ENCODE results near the gene HSD17B13. TPM values are rescaled to one million over a fixed set of nuclear protein-coding genes. Genes with fewer than 3 reads are reported as not detected.
"Not testable (repeated sequence)": the region's sequence is repeated elsewhere in the genome, so short reads cannot be mapped to it uniquely, and the experiment has no call there.

The HSD17B13 gene
- total RNA-seq, 4 donors from 2014 or later: 0.65 to 20.3 (median 4.1) TPM

DNA sequence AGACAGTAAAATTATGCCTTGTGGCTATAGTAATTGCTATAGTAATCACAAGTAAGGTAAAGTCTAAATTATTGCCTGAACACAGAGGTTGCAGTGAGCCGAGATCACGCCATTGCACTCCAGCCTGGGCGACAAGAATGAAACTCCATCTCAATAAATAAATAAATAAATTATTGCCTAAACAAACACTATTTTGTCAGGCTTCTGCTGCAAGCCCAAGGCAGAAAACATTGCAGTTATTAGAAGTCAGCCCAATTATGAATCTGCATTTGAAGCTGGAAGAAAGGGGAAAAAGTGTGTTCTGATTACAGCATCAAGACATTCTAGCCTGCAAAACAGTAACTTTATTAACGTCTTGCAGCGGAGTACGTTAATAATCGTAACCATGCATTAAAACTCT is 17.1 kb downstream of the HSD17B13 start:
- DNase-seq (ENCODE audit: low spot score) (no peak), ATAC-seq (ENCODE audit: low FRiP score) (no peak)
- TF ChIP-seq, protein P1, sequence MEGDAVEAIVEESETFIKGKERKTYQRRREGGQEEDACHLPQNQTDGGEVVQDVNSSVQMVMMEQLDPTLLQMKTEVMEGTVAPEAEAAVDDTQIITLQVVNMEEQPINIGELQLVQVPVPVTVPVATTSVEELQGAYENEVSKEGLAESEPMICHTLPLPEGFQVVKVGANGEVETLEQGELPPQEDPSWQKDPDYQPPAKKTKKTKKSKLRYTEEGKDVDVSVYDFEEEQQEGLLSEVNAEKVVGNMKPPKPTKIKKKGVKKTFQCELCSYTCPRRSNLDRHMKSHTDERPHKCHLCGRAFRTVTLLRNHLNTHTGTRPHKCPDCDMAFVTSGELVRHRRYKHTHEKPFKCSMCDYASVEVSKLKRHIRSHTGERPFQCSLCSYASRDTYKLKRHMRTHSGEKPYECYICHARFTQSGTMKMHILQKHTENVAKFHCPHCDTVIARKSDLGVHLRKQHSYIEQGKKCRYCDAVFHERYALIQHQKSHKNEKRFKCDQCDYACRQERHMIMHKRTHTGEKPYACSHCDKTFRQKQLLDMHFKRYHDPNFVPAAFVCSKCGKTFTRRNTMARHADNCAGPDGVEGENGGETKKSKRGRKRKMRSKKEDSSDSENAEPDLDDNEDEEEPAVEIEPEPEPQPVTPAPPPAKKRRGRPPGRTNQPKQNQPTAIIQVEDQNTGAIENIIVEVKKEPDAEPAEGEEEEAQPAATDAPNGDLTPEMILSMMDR (IDR thresholded peaks at IDR 0.05): no peak

DNA sequence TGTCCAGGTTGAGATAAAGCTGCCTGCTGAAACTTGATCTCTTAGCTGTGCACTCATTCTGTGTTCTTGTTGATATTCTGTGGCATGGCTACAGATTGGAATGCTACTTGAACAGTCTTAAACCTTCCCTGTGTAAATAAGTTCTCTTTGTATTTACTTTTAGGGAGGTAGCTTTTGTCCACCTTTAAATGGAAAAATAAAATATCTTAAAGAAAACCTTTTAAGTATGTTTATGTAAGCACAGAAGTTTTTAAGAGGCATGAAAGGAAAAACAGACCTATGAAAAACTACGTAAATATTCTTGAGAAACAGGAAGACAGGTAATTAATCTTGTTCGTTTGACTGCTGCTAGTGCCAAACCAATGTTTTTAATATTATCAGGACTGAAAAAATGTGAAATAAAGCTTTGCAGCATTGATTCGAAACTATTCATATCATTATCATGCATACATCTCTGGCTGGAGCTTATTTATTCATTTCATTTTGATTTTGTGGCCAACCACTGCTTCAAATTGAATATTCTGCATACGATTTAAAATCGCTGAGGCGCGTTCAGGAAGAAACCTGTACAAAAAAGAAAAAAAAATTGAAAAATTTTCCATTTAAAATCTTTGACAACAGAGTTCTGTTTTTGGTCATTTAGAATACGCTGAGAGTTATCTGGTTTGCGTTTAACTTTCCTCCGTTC is 17.8 kb downstream of the HSD17B13 start:
- DNase-seq (ENCODE audit: low spot score) (no peak), ATAC-seq (ENCODE audit: low FRiP score) (peak; percentile 44)
- TF ChIP-seq, protein P1 (IDR thresholded peaks at IDR 0.05): no peak

DNA sequence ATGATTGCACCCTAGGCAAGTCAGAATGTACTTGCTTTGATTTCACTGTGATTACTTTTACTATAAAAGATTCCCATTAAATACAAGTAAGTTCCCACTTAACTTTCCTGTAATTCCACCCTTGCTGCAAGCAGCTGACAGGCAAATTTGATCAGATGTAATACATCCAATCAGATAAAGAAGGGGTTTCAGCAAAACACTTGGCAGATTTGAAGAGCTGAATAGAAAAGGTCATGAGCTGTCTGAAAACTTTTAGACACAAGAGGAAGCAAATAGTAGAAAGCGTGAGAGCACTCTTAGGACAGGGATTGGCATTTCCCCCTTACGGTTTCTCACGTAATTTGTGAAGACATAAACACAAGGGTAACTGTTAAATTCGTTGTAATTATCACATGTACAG is 22.8 kb downstream of the HSD17B13 start:
- TF ChIP-seq, protein P1 (IDR thresholded peaks at IDR 0.05): no peak
- DNase-seq (ENCODE audit: low spot score) (no peak), ATAC-seq (ENCODE audit: low FRiP score) (no peak)

DNA sequence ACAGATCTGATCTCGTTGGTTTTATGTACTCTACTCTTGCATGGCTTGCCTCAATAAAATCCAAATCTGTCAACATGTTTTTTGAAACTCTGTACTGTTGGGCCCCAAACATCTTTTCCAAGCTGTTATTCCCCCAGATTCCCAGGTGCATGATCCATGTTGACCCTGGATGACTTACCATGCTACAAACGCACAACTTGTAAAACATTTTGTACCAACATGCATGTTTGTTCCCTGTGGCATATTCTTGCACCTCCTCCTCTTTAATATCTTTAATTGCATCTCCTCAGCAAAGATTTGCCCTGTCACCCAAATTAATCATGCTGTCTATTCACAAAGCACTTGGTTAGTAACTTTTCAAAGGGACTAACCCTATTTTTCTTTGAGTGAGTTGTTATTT is 24.3 kb downstream of the HSD17B13 start:
- TF ChIP-seq, protein P1 (IDR thresholded peaks at IDR 0.05): no peak
- DNase-seq (ENCODE audit: low spot score): no peak
- ATAC-seq (ENCODE audit: low FRiP score): no peak

DNA sequence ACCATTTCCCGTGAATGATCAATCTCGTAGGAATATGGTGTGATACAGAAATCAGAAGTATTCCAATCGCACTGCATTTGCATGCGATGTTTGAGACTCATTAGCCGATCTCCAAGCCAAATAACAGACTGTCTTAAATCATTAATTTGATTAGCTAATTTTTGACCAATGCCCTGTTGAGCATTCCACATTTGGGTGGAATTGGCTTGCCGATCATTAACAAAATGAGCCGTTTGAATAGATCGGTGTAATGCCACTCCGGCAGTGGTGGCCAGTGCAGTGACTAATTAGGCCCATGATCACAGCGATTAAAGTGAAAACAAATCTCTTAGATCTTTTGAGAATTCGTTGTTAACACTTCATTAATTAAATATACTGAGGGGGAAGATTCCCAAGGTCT is 27.8 kb downstream of the HSD17B13 start:
- DNase-seq (ENCODE audit: low spot score): not testable (repeated sequence)

DNA sequence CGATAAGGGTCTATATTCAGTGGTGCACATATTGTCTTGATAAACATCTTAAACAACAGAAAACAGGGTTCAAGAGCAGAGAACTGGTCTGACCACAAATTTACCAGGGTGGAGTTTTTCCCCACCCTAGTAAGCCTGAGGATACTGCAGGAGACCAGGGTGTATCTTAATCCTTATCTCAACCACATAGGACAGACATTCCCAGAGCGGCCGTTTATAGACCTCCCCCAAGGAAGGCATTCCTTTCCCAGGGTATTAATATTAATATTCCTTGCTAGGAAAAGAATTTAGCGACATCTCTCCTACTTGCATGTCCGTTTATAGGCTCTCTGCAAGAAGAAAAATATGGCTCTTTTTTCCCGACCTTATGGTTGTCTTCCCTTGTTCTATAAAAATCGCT is 28.8 kb downstream of the HSD17B13 start:
- ATAC-seq (ENCODE audit: low FRiP score): not testable (repeated sequence)

More for the DNA sequence above, 27.8 kb downstream of the HSD17B13 start:
- ATAC-seq (ENCODE audit: low FRiP score): not testable (repeated sequence)

DNA sequence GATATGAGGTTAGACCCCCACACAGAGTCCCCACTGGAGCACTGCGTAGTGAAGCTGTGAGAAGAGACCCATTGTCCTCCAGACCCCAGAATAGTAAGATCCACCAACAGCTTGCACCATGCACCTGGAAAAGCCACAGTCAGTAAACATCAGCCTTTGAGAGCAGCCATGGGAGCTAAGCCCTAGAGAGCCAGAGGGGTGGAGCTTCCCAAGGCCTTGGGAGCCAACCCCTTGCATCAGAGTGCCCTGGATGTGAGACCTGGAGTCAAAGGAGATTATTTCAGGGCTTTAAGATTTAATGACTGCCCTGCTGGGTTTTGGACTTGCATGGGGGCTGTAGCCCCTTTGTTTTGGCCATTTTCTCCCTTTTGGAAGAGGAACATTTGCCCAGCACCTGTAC is 35.7 kb downstream of the HSD17B13 start:
- ATAC-seq (ENCODE audit: low FRiP score): no peak
- DNase-seq (ENCODE audit: low spot score): no peak
- TF ChIP-seq, protein P1 (IDR thresholded peaks at IDR 0.05): no peak

More for the DNA sequence above, 28.8 kb downstream of the HSD17B13 start:
- DNase-seq (ENCODE audit: low spot score): not testable (repeated sequence)

DNA sequence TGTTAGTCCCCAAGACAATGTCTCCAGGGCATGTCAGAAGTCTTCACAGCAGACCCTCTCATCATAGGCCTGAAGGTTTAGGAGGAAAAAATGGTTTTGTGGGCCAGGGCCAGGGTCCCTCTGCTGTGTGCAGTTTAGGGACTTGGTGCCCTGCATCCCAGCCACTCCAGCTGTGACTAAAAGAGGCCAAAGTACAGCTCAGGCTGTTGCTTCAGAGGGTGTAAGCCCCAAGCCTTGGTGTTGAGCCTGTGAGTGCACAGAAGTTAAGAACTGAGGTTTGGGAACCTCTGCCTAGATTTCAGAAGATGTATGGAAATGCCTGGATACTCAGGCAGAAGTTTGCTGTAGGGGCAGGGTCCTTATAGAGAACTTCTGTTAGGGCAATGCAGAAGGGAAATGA is 38.4 kb downstream of the HSD17B13 start:
- DNase-seq (ENCODE audit: low spot score); ATAC-seq (ENCODE audit: low FRiP score): not testable (repeated sequence)

DNA sequence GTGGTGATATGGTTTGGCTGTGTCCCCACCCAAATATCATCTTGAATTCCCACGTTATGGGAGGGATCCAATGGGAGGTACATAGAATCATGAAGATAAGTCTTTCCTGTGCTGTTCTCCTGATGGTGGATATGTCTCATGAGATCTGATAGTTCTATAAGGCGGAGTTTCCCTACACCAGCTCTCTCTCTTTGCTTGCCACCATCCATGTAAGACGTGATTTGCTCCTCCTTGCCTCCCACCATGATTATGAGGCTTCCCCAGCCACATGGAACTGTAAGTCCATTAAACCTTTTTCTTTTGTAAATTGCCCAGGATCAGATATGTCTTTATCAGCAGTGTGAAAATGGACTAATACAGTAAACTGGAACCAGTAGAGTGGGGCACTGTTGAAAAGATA is 39.5 kb downstream of the HSD17B13 start:
- TF ChIP-seq, protein P1 (IDR thresholded peaks at IDR 0.05): no peak
- ATAC-seq (ENCODE audit: low FRiP score): no peak
- DNase-seq (ENCODE audit: low spot score): no peak
